Stimulated activated CD4-positive, alpha-beta T cell treated with anti-CD3 and anti-CD28 coated beads, Interleukin-1b, Interleukin-23, amount 100 ng/mL, for 48 hours (primary cell): ENCODE measurements around the gene TMC6.
"Not testable (repeated sequence)": the region's sequence is repeated elsewhere in the genome, so short reads cannot be mapped to it uniquely, and the experiment has no call there.

Experiments
- DNase-seq: peaks from one replicate; pipeline ENCODE4 v3.0.0-alpha.2; 2020

TMC6 gene

GRCh38 chr17:78154903-78155811, 26.6 kb upstream of the TMC6 start:
- DNase-seq = no peak

GRCh38 chr17:78151514-78152008, 23.0 kb upstream of the TMC6 start:
- no peak for DNase-seq

DNA sequence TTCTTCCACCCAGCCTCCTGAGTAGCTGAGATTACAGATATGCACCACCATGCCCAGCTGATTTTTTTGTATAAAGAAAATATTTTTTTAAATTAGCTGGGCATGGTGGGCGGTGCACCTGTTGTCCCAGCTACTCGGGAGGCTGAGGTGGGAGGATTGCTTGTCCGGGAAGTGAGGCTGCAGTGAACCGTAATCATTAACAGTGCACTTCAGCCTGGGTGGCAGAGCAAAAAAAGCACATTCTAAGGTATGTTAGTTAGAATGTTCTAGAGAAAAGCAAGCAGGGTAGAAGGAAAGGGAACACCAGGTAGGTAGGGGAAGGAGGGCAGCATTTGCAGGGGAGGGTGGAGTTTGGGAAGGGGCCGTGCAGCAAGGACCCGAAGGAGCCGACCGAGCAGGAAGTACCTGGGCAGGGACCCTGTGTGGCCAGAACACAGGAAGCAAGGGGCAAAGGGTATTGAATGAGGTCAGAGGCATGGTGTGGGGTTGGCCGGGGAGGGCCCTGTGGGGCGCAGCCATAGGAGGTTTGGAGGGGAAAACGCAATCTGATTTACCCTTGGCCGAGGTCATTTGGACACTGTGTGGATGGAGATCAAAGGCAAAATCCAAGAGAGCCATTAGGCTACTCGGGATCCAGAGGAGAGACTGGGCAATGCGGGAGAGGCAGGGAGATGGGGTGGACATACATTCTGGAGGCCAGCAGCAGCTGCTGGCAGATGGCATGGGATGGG, 19.9 kb upstream of the TMC6 start:
- no peak for DNase-seq

DNA sequence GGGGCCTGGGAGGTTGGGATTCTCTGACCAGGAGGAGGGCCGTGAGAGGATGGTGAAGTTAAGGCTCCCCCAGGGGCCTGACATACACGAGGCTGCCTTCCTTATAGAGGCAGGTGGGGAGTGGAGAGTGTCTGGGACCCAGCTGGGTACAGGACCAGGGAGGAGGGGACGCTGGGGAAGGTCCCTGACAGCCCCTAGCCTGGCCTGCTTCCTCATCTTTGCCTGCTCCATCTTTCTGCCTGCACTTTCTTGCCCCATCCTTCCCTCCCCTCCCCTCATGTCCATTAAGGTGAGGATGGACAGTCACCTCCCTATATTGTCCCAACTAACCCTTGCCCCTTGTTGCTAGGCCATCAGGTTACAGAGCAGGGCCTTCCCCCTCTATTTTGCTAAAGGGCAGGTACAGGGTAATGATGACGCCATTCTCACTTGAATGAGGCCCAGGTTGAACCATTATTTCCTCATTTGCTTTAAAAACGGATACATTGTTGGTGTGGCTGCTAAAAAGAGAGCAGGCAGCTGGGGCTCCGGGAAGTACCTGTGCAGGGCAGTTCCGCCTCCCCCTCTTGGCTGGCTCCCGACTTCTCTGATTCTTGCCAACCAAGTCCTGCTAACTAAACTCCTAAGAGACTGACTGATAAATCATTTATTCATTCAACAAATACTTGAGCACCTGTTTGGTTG, 18.9 kb upstream of the TMC6 start:
- no peak for DNase-seq

DNA sequence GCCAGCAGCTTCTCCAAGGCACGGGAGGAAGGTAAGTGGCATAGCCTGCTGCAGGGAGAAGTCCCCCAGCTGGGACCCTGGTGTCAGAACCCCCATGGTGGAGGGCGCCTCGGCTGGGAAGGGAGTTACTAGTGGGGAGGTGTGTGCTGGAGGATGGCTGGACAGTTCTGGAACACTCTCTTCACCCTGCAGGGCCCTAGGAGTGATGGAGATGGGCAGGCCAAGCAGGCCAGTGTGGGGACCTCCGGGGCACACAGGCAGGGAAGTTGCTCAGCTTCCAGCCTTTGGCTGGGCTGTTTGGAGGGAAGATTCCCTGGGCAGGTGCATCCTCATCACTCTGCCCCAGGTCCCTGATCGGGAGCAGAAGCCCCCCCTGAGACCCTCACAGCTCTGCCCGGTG, 18.3 kb upstream of the TMC6 start:
- no peak for DNase-seq

- no peak for DNase-seq
Observed at GRCh38 chr17:78146471-78146869, 17.9 kb upstream of the TMC6 start.

GRCh38 chr17:78144736-78145641, 16.4 kb upstream of the TMC6 start:
- no peak for DNase-seq

GRCh38 chr17:78144147-78144719, 15.7 kb upstream of the TMC6 start:
- DNase-seq = no peak

DNA sequence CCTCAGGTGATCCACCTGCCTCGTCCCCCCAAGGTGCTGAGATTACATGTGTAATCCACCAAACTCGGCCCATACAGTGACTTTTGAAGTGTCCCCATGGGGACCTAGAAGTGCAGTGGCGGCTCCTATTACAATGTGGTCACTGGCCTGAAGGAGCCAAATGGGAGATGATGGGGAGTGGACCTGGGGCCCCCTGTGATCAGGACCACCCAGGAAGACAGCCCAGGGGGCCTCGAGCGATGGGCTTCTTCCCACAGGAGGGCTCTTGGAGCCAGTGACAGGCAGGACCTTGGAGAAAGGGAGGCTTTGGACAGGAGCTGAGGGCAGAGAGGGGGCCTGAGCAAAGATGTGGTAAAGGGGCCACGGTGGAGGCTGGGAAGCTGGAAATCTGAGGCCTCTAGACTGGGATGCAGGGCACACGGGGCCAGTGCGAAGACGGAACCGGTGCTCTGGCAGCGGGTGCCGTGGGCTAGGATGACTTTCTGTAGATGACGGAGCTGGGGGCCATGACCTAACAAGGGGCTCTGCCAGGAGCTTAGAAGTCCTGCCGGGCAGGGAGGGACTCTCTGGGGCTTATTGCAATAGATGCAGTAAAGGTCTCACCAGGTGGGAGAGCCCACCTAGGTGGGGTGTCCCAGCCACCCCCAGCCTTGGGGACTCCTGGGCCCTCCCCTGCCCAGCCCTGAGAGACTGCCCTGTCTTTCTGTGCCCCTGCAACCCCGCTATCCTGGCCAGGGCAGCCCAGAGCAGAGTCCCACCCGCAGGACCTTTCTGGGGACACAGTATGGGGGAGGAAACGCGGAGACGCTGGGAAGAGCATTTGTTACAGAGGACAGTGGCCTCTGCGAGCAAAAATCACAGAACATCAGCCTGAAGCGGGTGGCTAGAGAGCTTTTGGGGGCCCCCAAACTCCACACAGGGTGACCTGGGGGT, 14.9 kb upstream of the TMC6 start:
- DNase-seq = no peak

DNA sequence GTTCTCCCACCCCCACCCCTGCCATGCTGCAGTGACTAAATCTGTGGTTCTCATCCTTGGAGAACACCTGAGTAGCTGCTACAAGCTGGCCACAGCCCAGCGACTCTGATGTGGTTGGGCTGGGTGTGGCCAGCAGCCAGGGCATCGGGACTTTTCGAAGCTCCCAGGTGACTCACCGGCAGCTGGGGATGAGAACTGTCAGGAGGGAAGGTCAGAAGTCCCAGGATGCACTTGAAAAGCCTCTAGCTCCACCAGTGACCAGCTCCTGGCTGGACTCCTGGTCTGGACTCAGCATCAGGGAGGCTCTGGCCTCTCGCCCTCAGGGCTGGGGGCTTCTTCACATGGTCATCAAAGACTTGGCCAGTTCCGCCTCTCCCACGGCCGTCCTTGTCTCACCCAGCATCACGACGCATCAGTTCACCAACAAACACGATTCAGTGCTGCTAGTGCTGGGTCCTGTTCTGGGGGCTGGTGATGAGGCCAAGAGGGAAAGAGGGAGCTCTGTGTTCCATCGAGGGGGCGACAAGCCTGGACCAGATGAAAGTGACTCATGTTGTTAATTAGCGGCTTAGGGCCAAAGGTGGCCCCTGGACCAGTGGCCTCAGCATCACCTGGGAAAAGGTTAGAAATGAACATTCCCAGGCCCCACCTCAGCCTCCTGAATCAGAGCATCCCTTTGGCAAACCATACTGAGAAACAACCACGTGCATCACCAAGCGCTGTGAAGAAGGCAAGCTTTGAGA, 13.7 kb upstream of the TMC6 start:
- no peak for DNase-seq

DNA sequence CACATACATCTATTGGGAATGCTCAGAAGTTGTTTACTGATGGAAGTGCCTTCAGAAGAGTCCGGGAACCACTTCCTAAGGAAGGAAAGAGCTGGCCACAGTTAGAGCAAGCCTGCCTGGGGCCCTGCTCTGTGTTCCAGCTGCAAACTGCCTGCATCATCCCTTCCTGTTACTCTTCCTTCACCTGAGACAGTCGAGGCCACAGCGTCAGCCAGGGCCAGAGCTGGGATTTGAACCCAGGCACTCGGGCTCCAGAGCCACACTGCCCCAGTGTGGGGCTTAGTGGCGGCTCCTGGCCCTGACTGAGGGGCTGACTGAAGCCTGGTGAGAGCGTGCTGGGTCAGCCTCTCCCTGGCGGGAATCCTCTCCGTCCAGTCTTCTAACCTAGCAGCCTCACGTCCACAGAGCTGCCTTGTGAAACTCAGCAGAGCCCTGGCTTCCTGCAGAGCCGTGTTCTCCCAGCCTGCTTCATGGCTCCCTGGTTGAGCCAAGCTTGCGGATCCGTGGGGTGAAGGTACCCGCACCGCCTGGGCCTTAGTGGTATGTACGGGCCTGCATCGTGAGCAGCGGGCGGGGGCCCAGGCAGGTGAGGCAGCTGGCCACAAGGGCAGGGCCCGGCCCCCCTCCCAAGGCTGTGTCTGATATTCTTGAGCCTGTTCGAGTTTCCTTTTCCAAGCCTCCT, 13.0 kb upstream of the TMC6 start:
- DNase-seq = no peak

DNA sequence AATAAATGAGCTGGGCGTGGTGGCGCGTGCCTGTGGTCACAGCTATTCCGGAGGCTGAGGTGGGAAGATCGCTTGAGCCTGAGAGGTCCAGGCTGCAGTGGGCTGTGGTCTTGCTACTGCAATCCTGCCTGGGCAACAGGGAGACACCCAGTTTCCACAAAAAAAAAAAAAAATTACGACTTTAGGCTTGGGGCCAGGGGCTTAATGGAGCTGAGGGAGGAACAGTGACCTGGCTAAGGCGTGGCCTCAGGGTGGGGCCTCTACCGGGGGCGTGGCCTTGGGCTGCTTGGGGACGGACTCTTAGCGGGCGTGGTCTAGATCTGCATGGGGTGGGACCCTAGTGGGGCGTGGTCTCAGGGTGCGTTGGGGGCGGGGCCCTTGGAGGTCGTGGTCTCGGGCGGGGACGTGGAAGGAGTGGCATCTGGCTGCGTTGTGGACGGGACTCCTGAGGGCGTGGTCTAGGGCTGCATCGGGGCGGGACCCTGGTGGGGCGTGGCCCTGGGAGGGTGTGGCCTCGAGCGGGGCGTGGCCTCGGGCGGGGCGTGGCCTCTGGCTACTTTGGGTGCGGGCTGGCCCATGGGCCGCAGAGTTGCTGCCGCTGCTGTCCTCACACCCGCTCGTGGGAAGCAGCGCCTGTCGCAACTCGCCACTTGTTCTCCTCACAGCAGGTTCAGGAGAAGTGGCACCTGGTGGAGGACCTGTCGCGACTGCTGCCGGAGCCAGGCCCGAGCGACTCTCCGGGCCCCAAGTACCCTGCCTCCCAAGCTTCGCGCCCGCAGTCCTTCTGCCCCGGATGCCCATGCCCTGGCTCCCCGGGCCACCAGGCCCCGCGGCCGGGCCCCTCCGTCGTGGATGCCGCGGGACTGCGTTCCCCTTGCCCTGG, 11.9 kb upstream of the TMC6 start:
- DNase-seq = peak; percentile 99

DNA sequence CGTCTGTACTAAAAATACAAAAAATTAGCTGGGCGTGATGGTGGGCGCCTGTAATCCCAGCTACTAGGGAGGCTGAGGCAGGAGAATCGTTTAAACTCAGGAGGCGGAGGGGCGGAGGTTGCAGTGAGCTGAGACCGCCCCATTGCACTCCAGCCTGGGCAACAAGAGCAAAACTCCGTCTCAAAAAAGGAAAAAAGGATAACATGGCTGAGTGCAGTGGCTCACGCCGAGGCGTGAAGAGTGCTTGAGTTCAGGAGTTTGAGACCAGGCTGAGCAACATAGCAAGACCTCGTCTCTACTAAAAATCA, 11.3 kb upstream of the TMC6 start:
- DNase-seq = not testable (repeated sequence)

DNA sequence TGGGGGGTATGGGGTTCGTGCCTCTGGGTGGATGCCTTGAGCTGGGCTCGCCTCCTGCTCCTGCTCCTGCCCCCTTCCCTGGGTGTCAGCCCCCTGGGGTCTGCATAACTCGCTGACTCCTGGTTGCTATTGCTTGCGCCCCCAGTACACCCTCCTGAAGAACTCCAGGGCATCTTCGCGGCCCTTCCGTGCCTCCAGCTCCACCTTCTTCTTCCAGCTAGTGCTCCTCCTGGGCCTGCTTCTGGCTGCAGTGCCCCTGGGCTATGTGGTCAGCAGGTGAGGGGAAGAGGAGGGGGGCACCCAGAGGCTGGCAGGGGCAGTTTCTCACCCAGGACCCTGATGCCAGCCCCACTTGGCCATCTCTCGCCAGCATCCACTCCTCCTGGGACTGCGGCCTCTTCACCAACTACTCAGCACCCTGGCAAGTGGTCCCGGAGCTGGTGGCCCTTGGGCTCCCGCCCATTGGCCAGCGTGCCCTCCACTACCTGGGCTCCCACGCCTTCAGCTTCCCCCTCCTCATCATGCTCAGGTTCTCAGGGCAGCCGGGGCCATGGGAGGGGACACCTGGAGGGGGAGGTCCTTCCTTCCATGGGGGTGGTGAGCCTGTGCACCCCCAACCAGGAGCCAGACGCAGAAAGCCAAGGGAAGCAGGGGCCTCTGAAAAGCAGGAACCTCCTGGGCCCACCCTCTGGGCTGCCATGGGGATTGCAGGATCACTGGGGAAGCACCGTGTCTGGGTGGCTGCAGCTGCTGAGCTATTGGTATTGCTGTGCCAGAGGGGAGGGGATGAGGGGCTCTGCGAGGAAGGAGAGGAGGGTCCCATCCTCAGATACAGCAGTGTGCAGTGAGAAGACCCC, 9.9 kb upstream of the TMC6 start:
- no peak for DNase-seq

GRCh38 chr17:78137392-78138203, 9.0 kb upstream of the TMC6 start:
- peak; percentile 63 for DNase-seq

DNA sequence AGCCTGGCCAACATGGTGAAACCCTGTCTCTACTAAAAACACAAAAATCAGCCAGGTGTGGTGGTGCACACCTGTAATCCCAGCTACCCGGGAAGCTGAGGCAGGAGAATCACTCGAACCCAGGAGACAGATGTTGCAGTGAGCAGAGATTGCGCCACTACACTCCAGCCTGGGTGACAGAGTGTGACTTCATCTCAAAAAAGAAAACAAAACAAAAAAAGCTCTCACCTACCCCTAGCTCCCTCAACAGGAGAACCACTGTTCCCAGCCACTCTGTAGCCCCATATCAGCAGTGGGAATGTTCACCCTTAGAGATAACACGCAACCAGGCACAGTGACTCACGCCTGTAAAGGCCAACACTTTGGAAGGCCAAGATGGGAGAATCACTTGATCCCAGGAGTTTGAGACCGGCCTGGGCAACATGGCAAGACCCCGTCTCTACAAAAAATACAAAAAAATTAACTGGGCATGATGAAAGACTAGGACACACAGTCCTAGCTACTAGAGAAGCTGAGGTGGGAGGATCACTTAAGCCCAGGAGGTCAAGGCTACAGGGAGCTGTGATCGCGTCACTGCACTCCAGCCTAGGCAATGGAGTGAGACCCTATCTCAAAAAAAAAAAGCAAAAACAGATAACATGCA, 7.4 kb upstream of the TMC6 start:
- no peak for DNase-seq
